Ovary (tissue), 3 donors: ENCODE results near the gene ZSCAN26.

ENCODE experiments used
- EP300 ChIP-seq: sonication (generic); formaldehyde crosslinking; IDR thresholded peaks from one replicate; pipeline ENCODE4 v1.6.1; 2017; ENCODE audit warnings: antibody characterized with exemption
- TF ChIP-seq, protein P1 (sequence below), 3 donors: fragments of 450-650 bp in 2 of 3; fragments of 200-600 bp in 1 of 3; IDR thresholded peaks; one replicate each; pipeline versions ENCODE4 v1.5.1 to v1.8.0; 2016 to 2022; ENCODE audit warnings: antibody characterized with exemption in 3 of 3, mild to moderate bottlenecking in 1 of 3
- donor health status: DM: no; HTN: no; CAD: no.

DNA sequence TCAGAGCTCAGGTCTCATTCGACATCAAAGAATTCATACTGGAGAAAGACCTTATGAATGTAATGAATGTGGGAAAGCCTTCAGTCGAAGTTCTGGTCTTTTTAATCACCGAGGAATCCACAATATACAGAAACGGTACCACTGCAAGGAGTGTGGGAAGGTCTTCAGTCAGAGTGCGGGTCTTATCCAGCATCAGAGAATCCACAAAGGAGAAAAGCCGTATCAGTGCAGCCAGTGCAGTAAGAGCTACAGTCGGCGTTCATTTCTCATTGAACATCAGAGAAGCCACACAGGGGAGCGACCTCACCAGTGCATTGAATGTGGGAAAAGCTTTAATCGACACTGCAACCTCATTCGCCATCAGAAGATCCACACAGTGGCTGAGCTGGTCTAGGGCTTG lies 34.2 kb upstream of the ZSCAN26 start:
- TF ChIP-seq, protein P1, sequence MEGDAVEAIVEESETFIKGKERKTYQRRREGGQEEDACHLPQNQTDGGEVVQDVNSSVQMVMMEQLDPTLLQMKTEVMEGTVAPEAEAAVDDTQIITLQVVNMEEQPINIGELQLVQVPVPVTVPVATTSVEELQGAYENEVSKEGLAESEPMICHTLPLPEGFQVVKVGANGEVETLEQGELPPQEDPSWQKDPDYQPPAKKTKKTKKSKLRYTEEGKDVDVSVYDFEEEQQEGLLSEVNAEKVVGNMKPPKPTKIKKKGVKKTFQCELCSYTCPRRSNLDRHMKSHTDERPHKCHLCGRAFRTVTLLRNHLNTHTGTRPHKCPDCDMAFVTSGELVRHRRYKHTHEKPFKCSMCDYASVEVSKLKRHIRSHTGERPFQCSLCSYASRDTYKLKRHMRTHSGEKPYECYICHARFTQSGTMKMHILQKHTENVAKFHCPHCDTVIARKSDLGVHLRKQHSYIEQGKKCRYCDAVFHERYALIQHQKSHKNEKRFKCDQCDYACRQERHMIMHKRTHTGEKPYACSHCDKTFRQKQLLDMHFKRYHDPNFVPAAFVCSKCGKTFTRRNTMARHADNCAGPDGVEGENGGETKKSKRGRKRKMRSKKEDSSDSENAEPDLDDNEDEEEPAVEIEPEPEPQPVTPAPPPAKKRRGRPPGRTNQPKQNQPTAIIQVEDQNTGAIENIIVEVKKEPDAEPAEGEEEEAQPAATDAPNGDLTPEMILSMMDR (IDR thresholded peaks at IDR 0.05) = no peak
- no peak for TF ChIP-seq EP300
